ENCODE results near the gene MBD4. TPM values are rescaled to one million over a fixed set of nuclear protein-coding genes. Genes with fewer than 3 reads are reported as not detected.

Gene MBD4
- total RNA-seq, 2 donors from 2014 or later, result 55.3 to 60.9 TPM

GRCh38 chr3:129434140-129434539 lies 5.6 kb downstream of the MBD4 start:
- peaks cover 10 to 36% of the 10 kb centered on the region in 2 donors for H3K36me3 Mint-ChIP-seq (ENCODE audit: insufficient read depth in 2 of 2)
- H3K4me1 Mint-ChIP-seq (ENCODE audit: low read depth), result peaks cover 51% of the 10 kb centered on the region
- H3K27me3 Mint-ChIP-seq (ENCODE audit: low read depth), result no peaks in the 10 kb centered on the region
- ATAC-seq (replicated peaks in 1 of 2) (no peak), DNase-seq (no peak)
- no peak overlapping the region for H3K4me3 Mint-ChIP-seq
- peak overlapping the region; percentile 59 for H3K27ac Mint-ChIP-seq
- H3K9me3 Mint-ChIP-seq, result no peaks in the 10 kb centered on the region

- no peak overlapping the region for H3K4me3 Mint-ChIP-seq
- H3K4me1 Mint-ChIP-seq (ENCODE audit: low read depth), result peaks cover 55% of the 10 kb centered on the region
- H3K36me3 Mint-ChIP-seq (ENCODE audit: insufficient read depth in 2 of 2), result peaks cover 10 to 36% of the 10 kb centered on the region in 2 donors
- no peak for ATAC-seq (replicated peaks in 1 of 2)
- no peaks in the 10 kb centered on the region for H3K9me3 Mint-ChIP-seq
- H3K27ac Mint-ChIP-seq, result peak overlapping the region; percentile 36
- H3K27me3 Mint-ChIP-seq (ENCODE audit: low read depth), result no peaks in the 10 kb centered on the region
- DNase-seq, result no peak
These were observed 6.2 kb downstream of the MBD4 start for GRCh38 chr3:129433565-129433964.

GRCh38 chr3:129432671-129433070 lies 7.1 kb downstream of the MBD4 start:
- H3K4me3 Mint-ChIP-seq, result no peak overlapping the region
- H3K9me3 Mint-ChIP-seq, result no peaks in the 10 kb centered on the region
- peaks cover 55% of the 10 kb centered on the region for H3K4me1 Mint-ChIP-seq (ENCODE audit: low read depth)
- DNase-seq (no peak), ATAC-seq (replicated peaks in 1 of 2) (no peak)
- no peak overlapping the region for H3K27ac Mint-ChIP-seq
- peaks cover 5% of the 10 kb centered on the region for H3K27me3 Mint-ChIP-seq (ENCODE audit: low read depth)
- H3K36me3 Mint-ChIP-seq (ENCODE audit: insufficient read depth in 2 of 2), result peaks cover 10 to 32% of the 10 kb centered on the region in 2 donors

- Mint-ChIP-seq H3K4me1 (ENCODE audit: low read depth) (peaks cover 55% of the 10 kb centered on the region), H3K9me3 (no peaks in the 10 kb centered on the region), H3K27me3 (ENCODE audit: low read depth) (peaks cover 9% of the 10 kb centered on the region), H3K27ac (peak overlapping the region; percentile 30), H3K36me3 (ENCODE audit: insufficient read depth in 2 of 2) (peaks cover 10 to 29% of the 10 kb centered on the region in 2 donors), H3K4me3 (no peak overlapping the region)
- ATAC-seq (replicated peaks in 1 of 2), result no peak
- DNase-seq, result no peak
These were observed 7.7 kb downstream of the MBD4 start for GRCh38 chr3:129432036-129432435.

- peaks cover 44% of the 10 kb centered on the region for H3K4me1 Mint-ChIP-seq (ENCODE audit: low read depth)
- ATAC-seq (replicated peaks in 1 of 2) (no peak), DNase-seq (no peak)
- peaks cover 9% of the 10 kb centered on the region for H3K27me3 Mint-ChIP-seq (ENCODE audit: low read depth)
- H3K36me3 Mint-ChIP-seq (ENCODE audit: insufficient read depth in 2 of 2), result peaks cover 5 to 16% of the 10 kb centered on the region in 2 donors
- no peaks in the 10 kb centered on the region for H3K9me3 Mint-ChIP-seq
- no peak overlapping the region for H3K4me3 Mint-ChIP-seq
- no peak overlapping the region for H3K27ac Mint-ChIP-seq
These were observed 10.1 kb downstream of the MBD4 start for GRCh38 chr3:129429602-129430001.

GRCh38 chr3:129429080-129429451 lies 10.7 kb downstream of the MBD4 start:
- Mint-ChIP-seq H3K27me3 (ENCODE audit: low read depth) (peaks cover 9% of the 10 kb centered on the region), H3K27ac (peak overlapping the region; percentile 8), H3K4me1 (ENCODE audit: low read depth) (peaks cover 48% of the 10 kb centered on the region), H3K36me3 (ENCODE audit: insufficient read depth in 2 of 2) (peaks cover 7 to 16% of the 10 kb centered on the region in 2 donors), H3K4me3 (peak overlapping the region; percentile 66 to 87), H3K9me3 (peaks cover 0 to 3% of the 10 kb centered on the region in 2 donors)
- peak in 1 of 2 donors; percentile 25 for ATAC-seq (replicated peaks in 1 of 2)
- no peak for DNase-seq

GRCh38 chr3:129428376-129429079 lies 11.2 kb downstream of the MBD4 start, which contains the start of gene EFCAB12:
EFCAB12 (minus strand) TSS chr3:129428636; CDS start chr3:129428488, 148 bp downstream.
- Mint-ChIP-seq H3K4me3 (peak within 1 kb of the TSS; percentile 66 to 87), H3K36me3 (ENCODE audit: insufficient read depth in 2 of 2) (peaks cover 7 to 12% of the 10 kb centered on the region in 2 donors), H3K9me3 (peaks cover 0 to 4% of the 10 kb centered on the region in 2 donors), H3K27ac (peak within 1 kb of the TSS; percentile 8), H3K4me1 (ENCODE audit: low read depth) (peaks cover 54% of the 10 kb centered on the region), H3K27me3 (ENCODE audit: low read depth) (peaks cover 9% of the 10 kb centered on the region)
- peak; percentile 91 to 93 for DNase-seq
- peak; percentile 93 to 94 for ATAC-seq (replicated peaks in 1 of 2)

- no peak for ATAC-seq (replicated peaks in 1 of 2)
- H3K9me3 Mint-ChIP-seq, result peaks cover 0 to 4% of the 10 kb centered on the region in 2 donors
These were observed 11.8 kb downstream of the MBD4 start for GRCh38 chr3:129428007-129428375.

GRCh38 chr3:129425619-129426018 lies 14.1 kb downstream of the MBD4 start:
- Mint-ChIP-seq H3K27me3 (ENCODE audit: low read depth) (peaks cover 9% of the 10 kb centered on the region), H3K27ac (no peak overlapping the region), H3K9me3 (peaks cover 0 to 4% of the 10 kb centered on the region in 2 donors), H3K36me3 (ENCODE audit: insufficient read depth in 2 of 2) (peaks cover 0 to 2% of the 10 kb centered on the region in 2 donors), H3K4me1 (ENCODE audit: low read depth) (peaks cover 55% of the 10 kb centered on the region), H3K4me3 (peak overlapping the region in 1 of 2 donors; percentile 11)
- DNase-seq (no peak), ATAC-seq (replicated peaks in 1 of 2) (no peak)

More at GRCh38 chr3:129428007-129428375, 11.8 kb downstream of the MBD4 start:
- peak overlapping the region; percentile 66 to 87 for H3K4me3 Mint-ChIP-seq
- H3K4me1 Mint-ChIP-seq (ENCODE audit: low read depth), result peaks cover 55% of the 10 kb centered on the region
- H3K36me3 Mint-ChIP-seq (ENCODE audit: insufficient read depth in 2 of 2), result peaks cover 7 to 8% of the 10 kb centered on the region in 2 donors
- H3K27ac Mint-ChIP-seq, result no peak overlapping the region
- no peak for DNase-seq
- H3K27me3 Mint-ChIP-seq (ENCODE audit: low read depth), result peaks cover 9% of the 10 kb centered on the region

GRCh38 chr3:129425213-129425612 lies 14.5 kb downstream of the MBD4 start:
- Mint-ChIP-seq H3K27ac (no peak overlapping the region), H3K27me3 (ENCODE audit: low read depth) (peaks cover 9% of the 10 kb centered on the region), H3K36me3 (ENCODE audit: insufficient read depth in 2 of 2) (peaks cover 0 to 2% of the 10 kb centered on the region in 2 donors), H3K4me3 (peak overlapping the region in 1 of 2 donors; percentile 11), H3K4me1 (ENCODE audit: low read depth) (peaks cover 55% of the 10 kb centered on the region), H3K9me3 (peaks cover 0 to 4% of the 10 kb centered on the region in 2 donors)
- DNase-seq (no peak), ATAC-seq (replicated peaks in 1 of 2) (no peak)

GRCh38 chr3:129424185-129424841 lies 15.4 kb downstream of the MBD4 start:
- Mint-ChIP-seq H3K4me1 (ENCODE audit: low read depth) (peaks cover 48% of the 10 kb centered on the region), H3K27me3 (ENCODE audit: low read depth) (peaks cover 9% of the 10 kb centered on the region), H3K36me3 (ENCODE audit: insufficient read depth in 2 of 2) (peaks cover 0 to 2% of the 10 kb centered on the region in 2 donors), H3K9me3 (peaks cover 0 to 4% of the 10 kb centered on the region in 2 donors), H3K27ac (peak overlapping the region; percentile 13), H3K4me3 (peak overlapping the region in 1 of 2 donors; percentile 17)
- ATAC-seq (replicated peaks in 1 of 2) (peak; percentile 46 to 62), DNase-seq (no peak)

GRCh38 chr3:129422897-129423296 lies 16.9 kb downstream of the MBD4 start:
- DNase-seq, result no peak
- Mint-ChIP-seq H3K9me3 (peaks cover 0 to 4% of the 10 kb centered on the region in 2 donors), H3K4me1 (ENCODE audit: low read depth) (peaks cover 33% of the 10 kb centered on the region), H3K4me3 (no peak overlapping the region), H3K27me3 (ENCODE audit: low read depth) (peaks cover 6% of the 10 kb centered on the region), H3K27ac (no peak overlapping the region), H3K36me3 (ENCODE audit: insufficient read depth in 2 of 2) (peaks cover 0 to 2% of the 10 kb centered on the region in 2 donors)
- no peak for ATAC-seq (replicated peaks in 1 of 2)

GRCh38 chr3:129421988-129422745 lies 17.6 kb downstream of the MBD4 start:
- Mint-ChIP-seq H3K27me3 (ENCODE audit: low read depth) (no peaks in the 10 kb centered on the region), H3K4me3 (no peak overlapping the region), H3K9me3 (peaks cover 0 to 4% of the 10 kb centered on the region in 2 donors), H3K36me3 (ENCODE audit: insufficient read depth in 2 of 2) (peaks cover 0 to 2% of the 10 kb centered on the region in 2 donors), H3K4me1 (ENCODE audit: low read depth) (peaks cover 26% of the 10 kb centered on the region), H3K27ac (no peak overlapping the region)
- ATAC-seq (replicated peaks in 1 of 2) (no peak), DNase-seq (no peak)
